WTC11 (cell line): ENCODE results near the gene CCR5.
"Not testable (repeated sequence)": the region's sequence is repeated elsewhere in the genome, so short reads cannot be mapped to it uniquely, and the experiment has no call there.

ENCODE experiments used
- ATF3 ChIP-seq: sonication (generic); formaldehyde crosslinking; conservative IDR thresholded peaks from 2 replicates; pipeline ENCODE4 v1.8.1; 2022; ENCODE audit warnings: mild to moderate bottlenecking, missing genetic modification reagents
- CBFB ChIP-seq: sonication (generic); formaldehyde crosslinking; IDR thresholded peaks from 2 replicates; pipeline ENCODE4 v1.8.1; 2022; ENCODE audit warnings: mild to moderate bottlenecking, low read depth, missing genetic modification reagents
- CREB1 ChIP-seq: sonication (generic); formaldehyde crosslinking; IDR thresholded peaks from 2 replicates; pipeline ENCODE4 v1.8.0; 2023; ENCODE audit warnings: mild to moderate bottlenecking, missing genetic modification reagents
- FOXK1 ChIP-seq: sonication (generic); formaldehyde crosslinking; IDR thresholded peaks from 2 replicates; pipeline ENCODE4 v1.8.0; 2022; ENCODE audit warnings: mild to moderate bottlenecking, moderate library complexity, missing genetic modification reagents
- FOXP1 ChIP-seq: sonication (generic); formaldehyde crosslinking; IDR thresholded peaks from 2 replicates; pipeline ENCODE4 v1.8.0; 2022; ENCODE audit warnings: missing genetic modification reagents, mild to moderate bottlenecking, moderate library complexity, borderline replicate concordance
- MAX ChIP-seq: sonication (generic); formaldehyde crosslinking; IDR thresholded peaks from 2 replicates; pipeline ENCODE4 v1.8.0; 2022; ENCODE audit warnings: mild to moderate bottlenecking, missing genetic modification reagents
- NFE2L1 ChIP-seq: sonication (generic); formaldehyde crosslinking; IDR thresholded peaks from 2 replicates; pipeline ENCODE4 v1.8.1; 2023; ENCODE audit warnings: missing genetic modification reagents
- ZNF416 ChIP-seq: fragments of 250-450 bp; sonication (Bioruptor Pico); IDR thresholded peaks from 2 replicates; pipeline ENCODE4 v1.9.0; 2021; ENCODE audit warnings: mild to moderate bottlenecking, inconsistent platforms
- ZNF423 ChIP-seq: fragments of 250-450 bp; sonication (Bioruptor Pico); IDR thresholded peaks from 2 replicates; pipeline ENCODE4 v2.1.2; 2022; ENCODE audit warnings: mild to moderate bottlenecking, moderate library complexity
- TF ChIP-seq, protein P1 (sequence below): fragments of 200-600 bp; IDR thresholded peaks from 2 replicates; pipeline ENCODE4 v1.8.0; 2022; ENCODE audit warnings: antibody characterized with exemption
- TF ChIP-seq, protein P2 (sequence below): sonication (generic); formaldehyde crosslinking; IDR thresholded peaks from 2 replicates; pipeline ENCODE4 v1.8.1; 2023; ENCODE audit warnings: mild to moderate bottlenecking, missing genetic modification reagents, borderline replicate concordance

GRCh38 chr3:46388847-46389246 lies 18.1 kb downstream of the CCR5 start:
- TF ChIP-seq, protein P1, sequence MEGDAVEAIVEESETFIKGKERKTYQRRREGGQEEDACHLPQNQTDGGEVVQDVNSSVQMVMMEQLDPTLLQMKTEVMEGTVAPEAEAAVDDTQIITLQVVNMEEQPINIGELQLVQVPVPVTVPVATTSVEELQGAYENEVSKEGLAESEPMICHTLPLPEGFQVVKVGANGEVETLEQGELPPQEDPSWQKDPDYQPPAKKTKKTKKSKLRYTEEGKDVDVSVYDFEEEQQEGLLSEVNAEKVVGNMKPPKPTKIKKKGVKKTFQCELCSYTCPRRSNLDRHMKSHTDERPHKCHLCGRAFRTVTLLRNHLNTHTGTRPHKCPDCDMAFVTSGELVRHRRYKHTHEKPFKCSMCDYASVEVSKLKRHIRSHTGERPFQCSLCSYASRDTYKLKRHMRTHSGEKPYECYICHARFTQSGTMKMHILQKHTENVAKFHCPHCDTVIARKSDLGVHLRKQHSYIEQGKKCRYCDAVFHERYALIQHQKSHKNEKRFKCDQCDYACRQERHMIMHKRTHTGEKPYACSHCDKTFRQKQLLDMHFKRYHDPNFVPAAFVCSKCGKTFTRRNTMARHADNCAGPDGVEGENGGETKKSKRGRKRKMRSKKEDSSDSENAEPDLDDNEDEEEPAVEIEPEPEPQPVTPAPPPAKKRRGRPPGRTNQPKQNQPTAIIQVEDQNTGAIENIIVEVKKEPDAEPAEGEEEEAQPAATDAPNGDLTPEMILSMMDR, result not testable (repeated sequence)
- TF ChIP-seq, protein P2, sequence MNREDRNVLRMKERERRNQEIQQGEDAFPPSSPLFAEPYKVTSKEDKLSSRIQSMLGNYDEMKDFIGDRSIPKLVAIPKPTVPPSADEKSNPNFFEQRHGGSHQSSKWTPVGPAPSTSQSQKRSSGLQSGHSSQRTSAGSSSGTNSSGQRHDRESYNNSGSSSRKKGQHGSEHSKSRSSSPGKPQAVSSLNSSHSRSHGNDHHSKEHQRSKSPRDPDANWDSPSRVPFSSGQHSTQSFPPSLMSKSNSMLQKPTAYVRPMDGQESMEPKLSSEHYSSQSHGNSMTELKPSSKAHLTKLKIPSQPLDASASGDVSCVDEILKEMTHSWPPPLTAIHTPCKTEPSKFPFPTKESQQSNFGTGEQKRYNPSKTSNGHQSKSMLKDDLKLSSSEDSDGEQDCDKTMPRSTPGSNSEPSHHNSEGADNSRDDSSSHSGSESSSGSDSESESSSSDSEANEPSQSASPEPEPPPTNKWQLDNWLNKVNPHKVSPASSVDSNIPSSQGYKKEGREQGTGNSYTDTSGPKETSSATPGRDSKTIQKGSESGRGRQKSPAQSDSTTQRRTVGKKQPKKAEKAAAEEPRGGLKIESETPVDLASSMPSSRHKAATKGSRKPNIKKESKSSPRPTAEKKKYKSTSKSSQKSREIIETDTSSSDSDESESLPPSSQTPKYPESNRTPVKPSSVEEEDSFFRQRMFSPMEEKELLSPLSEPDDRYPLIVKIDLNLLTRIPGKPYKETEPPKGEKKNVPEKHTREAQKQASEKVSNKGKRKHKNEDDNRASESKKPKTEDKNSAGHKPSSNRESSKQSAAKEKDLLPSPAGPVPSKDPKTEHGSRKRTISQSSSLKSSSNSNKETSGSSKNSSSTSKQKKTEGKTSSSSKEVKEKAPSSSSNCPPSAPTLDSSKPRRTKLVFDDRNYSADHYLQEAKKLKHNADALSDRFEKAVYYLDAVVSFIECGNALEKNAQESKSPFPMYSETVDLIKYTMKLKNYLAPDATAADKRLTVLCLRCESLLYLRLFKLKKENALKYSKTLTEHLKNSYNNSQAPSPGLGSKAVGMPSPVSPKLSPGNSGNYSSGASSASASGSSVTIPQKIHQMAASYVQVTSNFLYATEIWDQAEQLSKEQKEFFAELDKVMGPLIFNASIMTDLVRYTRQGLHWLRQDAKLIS (CRISPR knock-in tag), result not testable (repeated sequence)
- TF ChIP-seq FOXP1; ZNF423 (CRISPR knock-in tag); CBFB (CRISPR knock-in tag); ZNF416; NFE2L1 (CRISPR knock-in tag); CREB1 (CRISPR knock-in tag); ATF3; MAX (CRISPR knock-in tag); FOXK1 (CRISPR knock-in tag): not testable (repeated sequence)
